Ramos (cell line): ENCODE measurements around the gene TNNI3.
"Not testable (repeated sequence)": the region's sequence is repeated elsewhere in the genome, so short reads cannot be mapped to it uniquely, and the experiment has no call there.

Experiments used
- in situ Hi-C: fragments of 300-500 bp; cut with MboI; formaldehyde crosslinking; loops from one replicate; pipeline ENCODE4 v1.14.3; 2022; ENCODE audit warnings: low sequenced_read_pairs; ENCODE audit not compliant: unreplicated experiment

TNNI3 gene

GRCh38 chr19:55173714-55174409, 16.3 kb upstream of the TNNI3 start:
- in situ Hi-C loops = no loop called here

GRCh38 chr19:55173186-55173713, 15.7 kb upstream of the TNNI3 start:
- in situ Hi-C loops = no loop called here

- in situ Hi-C loops = no loop called here
Observed at GRCh38 chr19:55172741-55173140, 15.2 kb upstream of the TNNI3 start.

- in situ Hi-C loops = not testable (repeated sequence)
Observed at GRCh38 chr19:55172318-55172717, 14.8 kb upstream of the TNNI3 start.

GRCh38 chr19:55171440-55171839, 13.9 kb upstream of the TNNI3 start:
- in situ Hi-C loops = no loop called here

- in situ Hi-C loops = no loop called here
Observed at GRCh38 chr19:55169136-55169535, 11.6 kb upstream of the TNNI3 start.

GRCh38 chr19:55166530-55167268, 9.2 kb upstream of the TNNI3 start, which contains the start of gene DNAAF3:
Gene DNAAF3, minus strand, starts transcription at chr19:55166613. Its CDS starts 200 bp downstream, at chr19:55166413.
- in situ Hi-C loops = no loop called here

- in situ Hi-C loops = no loop called here
Observed at GRCh38 chr19:55165952-55166529, 8.5 kb upstream of the TNNI3 start.

- in situ Hi-C loops = no loop called here
Observed at GRCh38 chr19:55161571-55162322, 4.2 kb upstream of the TNNI3 start.

GRCh38 chr19:55160986-55161365, 3.4 kb upstream of the TNNI3 start:
- in situ Hi-C loops = no loop called here

GRCh38 chr19:55160128-55160985, 2.8 kb upstream of the TNNI3 start:
- in situ Hi-C loops = no loop called here

GRCh38 chr19:55158848-55159749, 1.6 kb upstream of the TNNI3 start:
- in situ Hi-C loops = no loop called here

GRCh38 chr19:55158423-55158822, 891 bp upstream of the TNNI3 start:
- in situ Hi-C loops = no loop called here

- in situ Hi-C loops = no loop called here
Observed at GRCh38 chr19:55156202-55157063, 1.1 kb downstream of the TNNI3 start.

GRCh38 chr19:55155784-55156183, 1.7 kb downstream of the TNNI3 start:
- in situ Hi-C loops = not testable (repeated sequence)

GRCh38 chr19:55153652-55154264, 3.8 kb downstream of the TNNI3 start:
- in situ Hi-C loops = no loop called here

- in situ Hi-C loops = no loop called here
Observed at GRCh38 chr19:55152017-55152416, 5.5 kb downstream of the TNNI3 start.
